Fibroblast of skin of right biceps (primary cell): ENCODE measurements around the gene PCDHA6.
A peak's percentile ranks its signal among the peaks of the same experiment; 100 is the strongest.
"Not testable (repeated sequence)": the region's sequence is repeated elsewhere in the genome, so short reads cannot be mapped to it uniquely, and the experiment has no call there.

Source experiments
- DNase-seq: peaks from one replicate; pipeline ENCODE4 v3.0.0-alpha.2; 2013

Gene PCDHA6

GRCh38 chr5:140827704-140828361, at the start of gene PCDHA6:
TSS of gene PCDHA6 (plus strand) at chr5:140827960. CDS start at chr5:140828092, 132 bp downstream.
- DNase-seq: no peak

GRCh38 chr5:140780512-140780911, 47.2 kb upstream of the PCDHA6 start:
- DNase-seq: no peak

- DNase-seq: no peak
Measured at GRCh38 chr5:140785905-140786686, 41.7 kb upstream of the PCDHA6 start, which contains the start of gene PCDHA1. TSS of gene PCDHA1 (plus strand) at chr5:140786140.

DNA sequence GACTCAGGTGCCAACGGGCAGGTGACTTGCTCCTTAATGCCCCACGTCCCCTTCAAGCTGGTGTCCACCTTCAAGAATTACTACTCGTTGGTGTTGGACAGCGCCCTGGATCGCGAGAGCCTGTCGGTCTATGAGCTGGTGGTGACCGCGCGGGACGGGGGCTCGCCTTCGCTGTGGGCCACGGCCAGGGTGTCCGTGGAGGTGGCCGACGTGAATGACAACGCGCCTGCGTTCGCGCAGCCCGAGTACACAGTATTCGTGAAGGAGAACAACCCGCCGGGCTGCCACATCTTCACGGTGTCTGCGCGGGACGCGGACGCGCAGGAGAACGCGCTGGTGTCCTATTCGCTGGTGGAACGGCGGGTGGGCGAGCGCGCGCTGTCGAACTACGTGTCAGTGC, 40.3 kb upstream of the PCDHA6 start:
- DNase-seq: not testable (repeated sequence)

DNA sequence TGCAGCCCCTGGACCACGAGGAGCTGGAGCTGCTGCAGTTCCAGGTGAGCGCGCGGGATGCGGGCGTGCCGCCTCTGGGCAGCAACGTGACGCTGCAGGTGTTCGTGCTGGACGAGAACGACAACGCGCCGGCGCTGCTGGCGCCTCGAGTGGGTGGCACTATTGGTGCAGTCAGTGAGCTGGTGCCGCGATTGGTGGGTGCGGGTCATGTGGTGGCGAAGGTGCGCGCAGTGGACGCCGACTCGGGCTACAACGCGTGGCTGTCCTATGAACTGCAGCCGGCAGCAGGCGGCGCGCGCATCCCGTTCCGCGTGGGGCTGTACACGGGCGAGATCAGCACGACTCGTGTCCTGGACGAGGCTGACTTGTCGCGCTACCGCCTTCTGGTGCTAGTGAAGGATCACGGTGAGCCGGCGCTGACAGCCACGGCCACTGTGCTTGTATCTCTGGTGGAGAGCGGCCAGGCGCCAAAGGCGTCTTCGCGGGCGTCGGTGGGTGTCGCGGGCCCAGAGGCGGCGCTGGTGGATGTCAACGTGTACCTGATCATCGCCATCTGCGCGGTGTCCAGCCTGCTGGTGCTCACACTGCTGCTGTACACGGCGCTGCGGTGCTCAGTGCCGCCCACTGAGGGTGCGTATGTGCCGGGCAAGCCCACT, 39.8 kb upstream of the PCDHA6 start:
- not testable (repeated sequence) for DNase-seq

- DNase-seq: no peak
Measured at GRCh38 chr5:140791089-140791488, 36.7 kb upstream of the PCDHA6 start.

DNA sequence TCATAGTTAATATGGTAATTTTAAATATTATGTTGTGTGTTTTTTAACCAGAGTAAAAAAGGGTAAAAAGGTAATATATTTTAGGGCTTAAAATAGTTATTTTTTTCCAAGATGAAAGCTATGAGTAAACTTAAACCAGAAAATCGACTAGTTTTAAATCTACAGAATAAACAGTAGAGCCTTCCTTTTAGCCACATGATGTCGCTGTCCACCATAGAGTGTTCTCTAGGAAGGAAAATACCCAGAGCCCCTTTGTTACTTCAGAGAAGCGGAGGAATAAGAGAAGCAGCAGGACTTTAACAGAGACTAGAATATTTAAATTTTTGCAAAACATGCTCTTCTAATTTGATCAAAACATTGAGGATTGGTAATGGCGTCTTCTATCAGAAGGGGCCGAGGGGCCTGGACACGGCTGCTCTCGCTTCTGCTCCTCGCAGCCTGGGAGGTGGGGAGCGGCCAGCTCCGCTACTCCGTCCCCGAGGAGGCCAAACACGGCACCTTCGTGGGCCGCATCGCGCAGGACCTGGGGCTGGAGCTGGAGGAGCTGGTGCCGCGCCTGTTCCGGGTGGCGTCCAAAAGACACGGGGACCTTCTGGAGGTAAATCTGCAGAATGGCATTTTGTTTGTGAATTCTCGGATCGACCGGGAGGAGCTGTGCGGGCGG, 33.0 kb upstream of the PCDHA6 start, which contains the start of gene PCDHA2:
TSS of gene PCDHA2 (plus strand) at position 258 of the 664 bp plus-strand sequence.
- DNase-seq: no peak

GRCh38 chr5:140795259-140795641, 32.5 kb upstream of the PCDHA6 start:
- DNase-seq: no peak

- DNase-seq: not testable (repeated sequence)
Measured at GRCh38 chr5:140796072-140796717, 31.6 kb upstream of the PCDHA6 start.

DNA sequence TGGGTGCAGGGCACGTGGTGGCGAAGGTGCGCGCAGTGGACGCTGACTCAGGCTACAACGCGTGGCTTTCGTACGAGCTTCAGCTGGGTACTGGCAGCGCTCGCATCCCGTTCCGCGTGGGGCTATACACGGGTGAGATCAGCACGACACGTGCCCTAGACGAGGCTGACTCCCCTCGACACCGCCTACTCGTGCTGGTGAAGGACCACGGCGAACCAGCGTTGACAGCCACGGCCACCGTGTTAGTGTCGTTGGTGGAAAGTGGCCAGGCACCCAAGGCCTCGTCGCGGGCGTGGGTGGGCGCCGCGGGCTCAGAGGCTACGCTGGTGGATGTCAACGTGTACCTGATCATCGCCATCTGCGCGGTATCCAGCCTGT, 31.1 kb upstream of the PCDHA6 start:
- no peak for DNase-seq

- peak; percentile 10 for DNase-seq
Measured at GRCh38 chr5:140800816-140801493, 26.8 kb upstream of the PCDHA6 start, which contains the start of gene PCDHA3. TSS of gene PCDHA3 (plus strand) at chr5:140801057.

GRCh38 chr5:140801494-140801841, 26.3 kb upstream of the PCDHA6 start:
- DNase-seq: no peak

- not testable (repeated sequence) for DNase-seq
Measured at GRCh38 chr5:140802381-140802780, 25.4 kb upstream of the PCDHA6 start.

DNA sequence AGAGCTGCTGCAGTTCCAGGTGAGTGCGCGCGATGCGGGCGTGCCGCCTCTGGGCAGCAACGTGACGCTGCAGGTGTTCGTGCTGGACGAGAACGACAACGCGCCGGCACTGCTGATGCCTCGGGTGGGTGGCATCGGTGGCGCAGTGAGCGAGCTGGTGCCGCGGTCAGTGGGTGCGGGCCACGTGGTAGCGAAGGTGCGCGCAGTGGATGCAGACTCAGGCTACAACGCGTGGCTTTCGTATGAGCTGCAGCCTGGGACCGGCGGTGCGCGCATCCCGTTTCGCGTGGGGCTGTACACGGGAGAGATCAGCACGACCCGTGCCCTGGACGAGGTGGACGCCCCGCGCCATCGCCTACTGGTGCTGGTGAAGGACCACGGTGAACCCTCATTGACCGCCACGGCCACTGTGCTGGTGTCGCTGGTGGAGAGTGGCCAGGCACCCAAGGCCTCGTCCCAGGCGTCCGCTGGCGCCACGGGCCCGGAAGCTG, 24.9 kb upstream of the PCDHA6 start:
- no peak for DNase-seq

DNA sequence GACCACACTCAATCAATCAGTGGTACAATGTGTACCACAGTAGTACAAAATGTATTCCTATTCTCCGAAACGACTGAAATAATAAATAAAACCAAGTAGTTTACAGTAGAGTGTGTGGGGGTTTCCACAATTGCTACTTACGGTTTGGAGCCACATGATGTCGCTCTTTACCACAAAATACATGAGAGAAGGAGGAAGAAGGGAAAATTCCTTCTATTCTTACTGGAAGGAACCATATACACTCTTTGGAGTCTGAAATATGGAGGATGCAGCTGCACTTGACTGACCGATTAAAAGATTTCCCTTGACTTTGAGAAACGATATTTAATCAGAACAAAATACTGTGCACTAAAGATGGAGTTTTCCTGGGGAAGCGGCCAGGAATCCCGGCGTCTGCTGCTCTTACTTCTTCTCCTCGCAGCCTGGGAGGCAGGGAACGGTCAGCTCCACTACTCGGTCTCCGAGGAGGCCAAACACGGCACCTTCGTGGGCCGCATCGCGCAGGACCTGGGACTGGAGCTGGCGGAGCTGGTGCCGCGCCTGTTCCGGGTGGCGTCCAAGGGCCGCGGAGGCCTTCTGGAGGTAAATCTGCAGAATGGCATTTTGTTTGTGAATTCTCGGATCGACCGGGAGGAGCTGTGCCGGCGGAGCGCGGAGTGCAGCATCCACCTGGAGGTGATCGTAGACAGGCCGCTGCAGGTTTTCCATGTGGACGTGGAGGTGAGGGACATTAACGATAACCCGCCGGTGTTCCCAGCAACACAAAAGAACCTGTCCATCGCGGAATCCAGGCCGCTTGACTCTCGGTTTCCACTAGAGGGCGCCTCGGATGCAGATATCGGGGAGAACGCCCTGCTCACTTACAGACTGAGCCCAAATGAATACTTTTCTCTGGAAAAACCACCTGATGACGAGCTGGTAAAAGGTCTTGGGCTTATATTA, 20.7 kb upstream of the PCDHA6 start, which contains the start of gene PCDHA4:
TSS of gene PCDHA4 (plus strand) at position 235 of the 942 bp plus-strand sequence.
- DNase-seq: peak; percentile 5

- DNase-seq: not testable (repeated sequence)
Measured at GRCh38 chr5:140808241-140808888, 19.4 kb upstream of the PCDHA6 start.

DNA sequence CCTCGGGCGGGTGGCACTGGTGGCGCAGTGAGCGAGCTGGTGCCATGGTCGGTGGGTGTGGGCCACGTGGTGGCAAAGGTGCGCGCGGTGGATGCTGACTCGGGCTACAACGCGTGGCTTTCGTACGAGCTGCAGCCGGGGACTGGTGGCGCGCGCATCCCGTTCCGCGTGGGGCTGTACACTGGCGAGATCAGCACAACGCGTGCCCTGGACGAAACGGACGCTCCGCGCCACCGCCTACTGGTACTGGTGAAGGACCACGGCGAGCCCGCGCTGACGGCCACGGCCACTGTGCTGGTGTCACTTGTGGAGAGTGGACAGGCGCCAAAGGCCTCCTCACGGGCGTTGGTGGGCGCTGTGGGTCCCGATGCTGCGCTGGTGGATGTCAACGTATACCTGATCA, 18.9 kb upstream of the PCDHA6 start:
- no peak for DNase-seq

DNA sequence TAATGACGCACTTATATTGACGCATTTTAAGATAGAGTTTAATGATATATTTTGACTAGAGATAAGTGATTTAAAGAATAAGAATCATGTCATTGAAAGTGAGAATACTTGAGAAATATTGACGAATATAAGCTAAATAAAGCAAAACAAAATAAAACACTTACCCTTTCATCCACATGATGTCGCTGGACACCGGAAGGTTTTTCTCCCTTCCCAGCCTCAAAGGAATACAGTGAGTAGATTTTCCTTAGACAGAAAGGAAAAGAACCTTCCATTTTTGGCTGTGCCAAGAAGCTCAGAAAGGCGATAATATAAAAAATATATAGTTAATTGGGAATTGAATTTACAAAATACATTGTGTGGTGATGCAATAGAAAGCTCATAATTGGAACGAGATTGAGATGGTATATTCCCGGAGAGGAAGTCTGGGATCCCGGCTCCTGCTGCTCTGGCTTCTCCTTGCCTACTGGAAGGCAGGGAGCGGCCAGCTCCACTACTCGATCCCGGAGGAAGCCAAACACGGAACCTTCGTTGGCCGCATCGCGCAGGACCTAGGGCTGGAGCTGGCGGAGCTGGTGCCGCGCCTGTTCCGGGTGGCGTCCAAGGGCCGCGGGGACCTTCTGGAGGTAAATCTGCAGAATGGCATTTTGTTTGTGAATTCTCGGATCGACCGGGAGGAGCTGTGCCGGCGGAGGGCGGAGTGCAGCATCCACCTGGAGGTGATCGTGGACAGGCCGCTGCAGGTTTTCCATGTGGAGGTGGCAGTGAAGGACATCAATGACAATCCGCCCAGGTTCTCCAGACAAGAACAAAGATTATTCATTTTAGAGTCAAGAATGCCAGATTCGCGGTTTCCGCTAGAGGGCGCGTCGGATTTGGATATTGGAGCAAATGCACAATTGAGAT, 6.1 kb upstream of the PCDHA6 start, which contains the start of gene PCDHA5:
TSS of gene PCDHA5 (plus strand) at position 239 of the 906 bp plus-strand sequence.
- peak; percentile 10 for DNase-seq

DNA sequence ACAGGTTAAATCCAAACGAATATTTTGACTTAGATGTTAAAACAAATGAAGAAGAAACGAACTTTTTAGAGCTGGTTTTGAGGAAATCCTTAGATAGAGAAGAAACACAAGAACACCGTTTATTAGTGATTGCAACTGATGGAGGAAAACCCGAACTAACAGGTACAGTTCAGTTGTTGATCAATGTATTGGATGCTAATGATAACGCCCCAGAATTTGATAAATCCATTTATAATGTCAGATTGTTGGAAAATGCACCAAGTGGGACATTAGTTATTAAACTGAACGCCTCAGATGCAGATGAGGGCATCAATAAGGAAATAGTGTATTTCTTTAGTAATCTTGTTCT, 5.5 kb upstream of the PCDHA6 start:
- DNase-seq: no peak
